MG63 (cell line): ENCODE results near the gene PRSS8. TPM values are rescaled to one million over a fixed set of nuclear protein-coding genes. Genes with fewer than 3 reads are reported as not detected.
A peak's percentile ranks its signal among the peaks of the same experiment; 100 is the strongest.
"Not testable (repeated sequence)": the region's sequence is repeated elsewhere in the genome, so short reads cannot be mapped to it uniquely, and the experiment has no call there.

Experiments
- DNase-seq: peaks from one replicate; pipeline ENCODE4 v3.0.0-alpha.2; 2020
- H3K27me3 ChIP-seq: fragments of 250-450 bp; sonication (Bioruptor Pico); 2 replicates; pipeline ENCODE4 v1.5.1; 2020; ENCODE audit warnings: mild to moderate bottlenecking, moderate library complexity
- H3K36me3 ChIP-seq: fragments of 250-450 bp; sonication (Bioruptor Pico); 2 replicates; pipeline ENCODE4 v1.5.1; 2020; ENCODE audit warnings: mild to moderate bottlenecking, moderate library complexity
- H3K4me3 ChIP-seq: fragments of 250-450 bp; sonication (Bioruptor Pico); 2 replicates; pipeline ENCODE4 v1.5.1; 2020; ENCODE audit warnings: mild to moderate bottlenecking, moderate library complexity
- H3K9me3 ChIP-seq: fragments of 250-450 bp; sonication (Bioruptor Pico); 2 replicates; pipeline ENCODE4 v1.5.1; 2020; ENCODE audit warnings: mild to moderate bottlenecking, moderate library complexity
- total RNA-seq: library from RNA; depleted of rRNA; stranded (reverse); fragments of >200 nt; shearing (Covaris generic); gene quantifications from 2 replicates; pipeline ENCODE4 v1.2.3, GENCODE V29; 2014; ENCODE audit warnings: low replicate concordance

The PRSS8 gene
- total RNA-seq, 1 experiment from 2014 or later = not detected

GRCh38 chr16:31148896-31149295 lies 13.4 kb upstream of the PRSS8 start:
- Histone ChIP-seq H3K4me3 (no peak overlapping the region), H3K9me3 (no peaks in the 10 kb centered on the region), H3K36me3 (no peaks in the 10 kb centered on the region), H3K27me3 (no peaks in the 10 kb centered on the region)
- no peak for DNase-seq

GRCh38 chr16:31148281-31148728 lies 12.8 kb upstream of the PRSS8 start:
- Histone ChIP-seq H3K9me3 (no peaks in the 10 kb centered on the region), H3K27me3 (no peaks in the 10 kb centered on the region)
- DNase-seq = no peak

GRCh38 chr16:31147574-31147973 lies 12.0 kb upstream of the PRSS8 start:
- Histone ChIP-seq H3K36me3 (no peaks in the 10 kb centered on the region), H3K9me3 (no peaks in the 10 kb centered on the region)
- no peak for DNase-seq

More at GRCh38 chr16:31148281-31148728, 12.8 kb upstream of the PRSS8 start:
- Histone ChIP-seq H3K36me3 (no peaks in the 10 kb centered on the region), H3K4me3 (no peak overlapping the region)

GRCh38 chr16:31145398-31145990 lies 10.0 kb upstream of the PRSS8 start:
- Histone ChIP-seq H3K4me3 (no peak overlapping the region), H3K36me3 (no peaks in the 10 kb centered on the region), H3K27me3 (no peaks in the 10 kb centered on the region), H3K9me3 (no peaks in the 10 kb centered on the region)
- DNase-seq = no peak

More at GRCh38 chr16:31147574-31147973, 12.0 kb upstream of the PRSS8 start:
- no peak overlapping the region for H3K4me3 ChIP-seq
- H3K27me3 ChIP-seq = no peaks in the 10 kb centered on the region

GRCh38 chr16:31144418-31144817 lies 8.9 kb upstream of the PRSS8 start:
- not testable (repeated sequence) for H3K4me3 ChIP-seq, H3K9me3 ChIP-seq, H3K36me3 ChIP-seq, H3K27me3 ChIP-seq
- DNase-seq = peak; percentile 60

- DNase-seq = no peak
- Histone ChIP-seq H3K9me3 (no peaks in the 10 kb centered on the region), H3K4me3 (no peak overlapping the region), H3K27me3 (no peaks in the 10 kb centered on the region), H3K36me3 (no peaks in the 10 kb centered on the region)
These were observed 8.2 kb upstream of the PRSS8 start for GRCh38 chr16:31143694-31144148.

- DNase-seq = no peak
- H3K36me3 ChIP-seq = no peaks in the 10 kb centered on the region
- no peak overlapping the region for H3K4me3 ChIP-seq
- H3K27me3 ChIP-seq = no peaks in the 10 kb centered on the region
- no peaks in the 10 kb centered on the region for H3K9me3 ChIP-seq
These were observed 7.6 kb upstream of the PRSS8 start for GRCh38 chr16:31143011-31143693.

- Histone ChIP-seq H3K36me3 (no peaks in the 10 kb centered on the region), H3K9me3 (no peaks in the 10 kb centered on the region), H3K27me3 (no peaks in the 10 kb centered on the region), H3K4me3 (peak overlapping the region; percentile 34)
- peak; percentile 99 for DNase-seq
These were observed 6.8 kb upstream of the PRSS8 start for GRCh38 chr16:31142109-31143010.

GRCh38 chr16:31141489-31142108 lies 6.1 kb upstream of the PRSS8 start:
- DNase-seq = peak; percentile 72

GRCh38 chr16:31141071-31141469 lies 5.5 kb upstream of the PRSS8 start:
- not testable (repeated sequence) for H3K27me3 ChIP-seq, DNase-seq, H3K9me3 ChIP-seq, H3K36me3 ChIP-seq, H3K4me3 ChIP-seq

More at GRCh38 chr16:31141489-31142108, 6.1 kb upstream of the PRSS8 start:
- Histone ChIP-seq H3K9me3 (no peaks in the 10 kb centered on the region), H3K4me3 (peak overlapping the region; percentile 34), H3K36me3 (no peaks in the 10 kb centered on the region), H3K27me3 (no peaks in the 10 kb centered on the region)

- Histone ChIP-seq H3K4me3 (no peak overlapping the region), H3K9me3 (no peaks in the 10 kb centered on the region), H3K36me3 (no peaks in the 10 kb centered on the region), H3K27me3 (no peaks in the 10 kb centered on the region)
- DNase-seq = peak; percentile 87
These were observed 3.4 kb upstream of the PRSS8 start for GRCh38 chr16:31138621-31139578.

GRCh38 chr16:31136822-31137499 lies 1.4 kb upstream of the PRSS8 start:
- H3K4me3 ChIP-seq, DNase-seq, H3K9me3 ChIP-seq, H3K27me3 ChIP-seq, H3K36me3 ChIP-seq: not testable (repeated sequence)

- H3K4me3 ChIP-seq = no peak overlapping the region
- DNase-seq = no peak
- no peaks in the 10 kb centered on the region for H3K27me3 ChIP-seq
- no peaks in the 10 kb centered on the region for H3K36me3 ChIP-seq
- H3K9me3 ChIP-seq = no peaks in the 10 kb centered on the region
These were observed 748 bp upstream of the PRSS8 start for GRCh38 chr16:31136287-31136662.

GRCh38 chr16:31134625-31135534 lies 647 bp downstream of the PRSS8 start:
- no peaks in the 10 kb centered on the region for H3K9me3 ChIP-seq

More at GRCh38 chr16:31134625-31135534, 647 bp downstream of the PRSS8 start:
- DNase-seq = no peak
- Histone ChIP-seq H3K36me3 (peaks cover 5% of the 10 kb centered on the region), H3K4me3 (no peak overlapping the region), H3K27me3 (no peaks in the 10 kb centered on the region)
